HG03460 (cell line): ENCODE measurements around the gene ASIC3.

Source experiments
- ATAC-seq: cut with Tn5 transposase; IDR thresholded peaks from one replicate; pipeline ENCODE4 v1.9.1; 2021; ENCODE audit not compliant: unreplicated experiment

The ASIC3 gene

GRCh38 chr7:151100921-151101320 lies 52.6 kb downstream of the ASIC3 start:
- no peak for ATAC-seq

GRCh38 chr7:151101621-151102396 lies 53.5 kb downstream of the ASIC3 start:
- ATAC-seq, result no peak
